HG03460 (cell line): ENCODE data around the gene COL18A1.
"Not testable (repeated sequence)": the region's sequence is repeated elsewhere in the genome, so short reads cannot be mapped to it uniquely, and the experiment has no call there.

Source experiments
- ATAC-seq: cut with Tn5 transposase; IDR thresholded peaks from one replicate; pipeline ENCODE4 v1.9.1; 2021; ENCODE audit not compliant: unreplicated experiment

Gene COL18A1

DNA sequence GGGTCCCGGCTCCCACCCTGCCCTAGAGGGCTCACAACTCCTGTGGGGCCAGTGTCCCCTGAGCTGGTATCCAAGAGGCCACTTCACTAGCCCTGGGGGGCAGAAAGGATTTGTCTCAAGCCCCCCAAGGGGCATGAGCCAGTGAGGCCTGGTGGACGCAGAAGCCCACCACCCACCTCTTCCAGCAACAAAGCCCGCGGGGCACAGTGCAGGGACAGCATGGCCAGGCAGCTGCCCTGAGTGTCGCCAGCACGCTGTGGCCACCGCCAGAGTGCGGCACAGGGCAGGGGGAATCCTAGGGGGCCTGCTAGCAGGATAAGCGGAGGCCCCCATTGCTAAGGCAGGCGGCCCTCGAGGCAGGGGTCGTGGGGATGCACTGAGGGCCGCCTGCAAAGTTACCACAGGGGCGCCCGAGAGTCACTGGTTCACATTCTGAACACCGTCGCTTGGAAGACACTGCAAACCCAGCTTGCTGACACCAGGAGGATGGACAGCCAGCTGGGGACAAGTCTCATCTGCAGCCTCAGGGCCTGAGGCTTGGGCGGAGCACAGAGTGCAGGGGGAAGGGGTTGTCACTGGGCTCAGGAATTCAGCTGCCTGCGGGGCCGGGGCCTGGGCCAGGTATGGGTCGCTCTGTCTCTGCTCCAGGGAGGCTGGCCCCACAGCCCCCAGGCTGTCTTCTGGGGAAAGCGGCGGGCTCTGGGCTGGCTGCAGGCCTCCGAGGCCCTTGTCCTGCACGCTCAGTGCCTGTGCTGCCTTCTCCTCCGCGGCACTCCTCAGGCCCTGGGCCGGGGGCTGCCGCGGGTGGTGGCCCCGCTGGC lies 110.5 kb downstream of the COL18A1 start:
- ATAC-seq = no peak

GRCh38 chr21:45516071-45516670 lies 111.2 kb downstream of the COL18A1 start:
- ATAC-seq = no peak

DNA sequence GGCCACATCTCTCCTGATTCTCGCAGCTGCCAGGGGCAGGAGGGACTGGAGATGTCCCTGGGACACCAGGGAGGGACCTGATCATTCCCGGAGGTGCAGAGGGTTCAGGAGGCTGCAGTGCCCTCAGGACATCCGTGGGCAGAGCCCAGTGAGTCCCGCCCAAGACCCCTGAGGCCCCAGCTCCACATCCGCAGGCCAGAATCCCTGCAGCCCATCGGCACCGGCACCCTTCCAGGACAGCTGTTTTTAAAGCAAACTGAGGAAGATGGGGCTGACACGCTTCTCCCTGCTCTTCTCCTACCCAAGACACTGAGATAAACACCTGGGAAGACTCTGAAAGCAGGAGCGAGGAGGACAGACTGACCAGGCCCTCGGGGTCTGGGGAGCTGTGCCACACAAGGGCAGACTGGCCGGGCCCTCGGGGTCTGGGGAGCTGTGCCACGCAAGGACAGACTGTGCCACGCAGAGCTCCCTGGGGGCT lies 111.7 kb downstream of the COL18A1 start:
- no peak for ATAC-seq

GRCh38 chr21:45517249-45518065 lies 112.5 kb downstream of the COL18A1 start:
- ATAC-seq = no peak

DNA sequence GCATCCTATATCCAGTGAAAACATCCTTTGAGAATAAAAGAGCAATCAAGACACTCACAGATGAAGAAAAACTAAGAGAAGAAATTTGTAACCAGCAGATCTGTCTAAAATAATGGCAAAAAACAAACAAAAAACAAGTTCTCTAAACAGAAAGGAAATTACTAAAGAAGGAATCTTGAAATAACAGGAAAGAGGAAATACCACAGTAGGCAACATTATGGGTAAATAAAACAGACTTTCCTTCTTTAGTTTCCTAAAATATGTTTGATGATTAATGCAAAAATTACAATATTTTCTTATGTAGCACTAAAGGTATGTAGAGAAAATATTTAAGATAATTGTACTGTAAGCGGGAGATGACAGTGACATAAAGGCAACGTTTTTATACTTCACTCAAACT lies 113.8 kb downstream of the COL18A1 start:
- no peak for ATAC-seq

- no peak for ATAC-seq
These were observed 114.2 kb downstream of the COL18A1 start for GRCh38 chr21:45519182-45519581.

GRCh38 chr21:45521241-45521640 lies 116.3 kb downstream of the COL18A1 start:
- no peak for ATAC-seq

DNA sequence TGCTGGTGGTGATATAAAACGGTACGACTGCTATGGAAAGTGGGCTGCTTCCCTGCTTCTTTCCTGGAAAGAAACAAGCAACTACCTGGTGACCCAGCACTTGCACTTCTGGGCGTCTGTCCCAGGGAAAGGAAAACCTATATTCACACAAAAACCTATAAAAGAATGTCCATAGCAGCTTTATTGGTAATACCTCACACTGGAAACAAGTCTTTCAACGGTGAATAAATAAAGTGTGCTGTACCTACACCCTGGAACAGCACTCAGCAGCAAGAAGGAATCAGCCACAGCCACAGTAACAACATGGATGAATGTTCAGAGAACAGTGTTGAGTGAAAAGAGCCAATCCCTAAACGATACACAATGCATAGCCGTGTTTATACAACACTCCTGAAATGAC lies 117.4 kb downstream of the COL18A1 start:
- no peak for ATAC-seq

- no peak for ATAC-seq
These were observed 118.0 kb downstream of the COL18A1 start for GRCh38 chr21:45522986-45523385.

DNA sequence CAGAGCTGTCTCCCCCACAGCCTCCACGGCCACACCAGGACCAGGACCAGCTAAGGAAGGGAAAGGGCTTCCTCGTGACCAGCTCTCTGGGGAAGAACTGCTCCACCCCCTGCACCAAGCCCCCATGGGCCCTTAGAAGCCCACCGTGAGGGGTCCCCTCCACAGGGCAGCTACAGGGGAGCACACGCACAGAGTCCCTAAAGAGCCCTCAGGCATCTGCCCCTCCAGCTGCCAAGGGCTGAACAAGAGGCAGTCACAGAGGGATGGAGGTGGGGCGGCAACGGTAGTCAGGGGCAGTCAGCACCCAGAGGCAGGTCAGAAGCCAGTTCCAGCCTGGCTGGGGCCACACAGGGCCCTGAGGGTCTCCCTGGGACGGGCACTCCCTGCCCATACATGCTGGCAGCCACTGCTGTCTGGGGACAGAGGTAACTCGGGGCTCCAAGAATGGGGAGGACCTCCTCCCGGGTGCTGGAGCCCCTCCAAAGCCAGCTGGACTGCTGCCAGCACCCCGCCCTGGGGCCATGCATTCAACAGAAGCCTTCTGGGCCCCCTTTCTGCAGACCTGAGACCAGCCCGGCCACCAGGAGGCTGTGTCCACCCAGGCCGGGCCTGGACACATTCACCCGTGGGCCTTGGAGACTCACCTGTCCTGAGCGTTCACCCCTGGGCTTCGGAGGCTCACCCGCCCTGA lies 118.6 kb downstream of the COL18A1 start:
- no peak for ATAC-seq

GRCh38 chr21:45524756-45525152 lies 119.8 kb downstream of the COL18A1 start:
- ATAC-seq = no peak

DNA sequence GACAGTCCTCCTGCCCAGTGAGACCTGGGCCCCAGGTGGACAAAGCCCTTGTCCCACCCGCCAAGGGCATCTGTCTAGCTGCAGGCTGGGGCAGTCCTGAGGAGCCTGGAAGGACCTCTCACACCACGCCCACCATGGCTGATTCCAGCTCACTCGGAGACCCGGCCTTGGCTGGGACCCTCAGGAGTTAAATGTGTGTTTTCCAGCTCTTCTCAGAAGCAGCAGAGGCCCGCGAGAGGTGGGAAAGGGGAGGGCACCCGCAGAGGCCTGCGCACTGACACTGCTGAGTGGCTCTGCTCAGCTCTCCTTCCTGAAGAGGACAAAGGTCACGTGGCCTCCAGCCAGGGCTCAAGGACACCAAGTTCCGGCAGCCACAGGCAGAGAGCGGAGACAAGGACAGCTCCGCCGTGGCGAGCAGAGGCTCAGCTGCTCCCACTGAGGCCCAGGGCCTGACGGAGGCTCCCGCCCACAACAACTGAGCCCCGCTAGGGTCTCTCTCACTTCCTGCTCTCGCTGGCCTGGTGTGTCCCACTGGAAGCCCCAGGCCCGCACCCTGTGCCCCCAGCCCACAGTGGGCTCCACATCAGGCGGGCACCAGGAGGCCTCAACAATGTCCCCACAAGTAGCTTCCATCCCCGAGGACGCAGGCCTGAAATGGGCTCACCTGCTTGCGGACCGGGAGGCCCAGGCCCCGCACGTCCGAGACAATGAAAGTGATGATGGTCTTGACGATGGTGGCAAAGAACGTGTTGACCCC lies 120.4 kb downstream of the COL18A1 start:
- ATAC-seq = no peak

DNA sequence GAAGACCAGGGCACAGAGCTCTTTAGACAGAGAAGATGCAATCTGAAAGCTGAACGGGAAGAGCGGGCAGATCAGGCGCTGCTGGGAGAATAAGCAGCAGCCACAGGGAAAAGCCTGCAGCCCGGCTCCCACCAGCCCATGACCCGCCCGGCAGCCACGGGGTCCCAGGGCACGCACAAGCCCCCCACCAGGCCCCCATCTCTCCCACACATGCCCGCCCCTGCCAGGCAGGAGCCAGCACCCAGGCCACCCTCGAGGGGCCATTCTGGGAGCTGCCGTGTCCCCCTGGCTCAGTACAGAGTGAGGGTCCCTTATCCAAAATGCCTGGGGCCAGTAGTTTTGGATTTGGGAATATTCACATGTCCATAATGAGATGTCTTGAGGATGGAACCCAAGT lies 120.9 kb downstream of the COL18A1 start:
- ATAC-seq = no peak

DNA sequence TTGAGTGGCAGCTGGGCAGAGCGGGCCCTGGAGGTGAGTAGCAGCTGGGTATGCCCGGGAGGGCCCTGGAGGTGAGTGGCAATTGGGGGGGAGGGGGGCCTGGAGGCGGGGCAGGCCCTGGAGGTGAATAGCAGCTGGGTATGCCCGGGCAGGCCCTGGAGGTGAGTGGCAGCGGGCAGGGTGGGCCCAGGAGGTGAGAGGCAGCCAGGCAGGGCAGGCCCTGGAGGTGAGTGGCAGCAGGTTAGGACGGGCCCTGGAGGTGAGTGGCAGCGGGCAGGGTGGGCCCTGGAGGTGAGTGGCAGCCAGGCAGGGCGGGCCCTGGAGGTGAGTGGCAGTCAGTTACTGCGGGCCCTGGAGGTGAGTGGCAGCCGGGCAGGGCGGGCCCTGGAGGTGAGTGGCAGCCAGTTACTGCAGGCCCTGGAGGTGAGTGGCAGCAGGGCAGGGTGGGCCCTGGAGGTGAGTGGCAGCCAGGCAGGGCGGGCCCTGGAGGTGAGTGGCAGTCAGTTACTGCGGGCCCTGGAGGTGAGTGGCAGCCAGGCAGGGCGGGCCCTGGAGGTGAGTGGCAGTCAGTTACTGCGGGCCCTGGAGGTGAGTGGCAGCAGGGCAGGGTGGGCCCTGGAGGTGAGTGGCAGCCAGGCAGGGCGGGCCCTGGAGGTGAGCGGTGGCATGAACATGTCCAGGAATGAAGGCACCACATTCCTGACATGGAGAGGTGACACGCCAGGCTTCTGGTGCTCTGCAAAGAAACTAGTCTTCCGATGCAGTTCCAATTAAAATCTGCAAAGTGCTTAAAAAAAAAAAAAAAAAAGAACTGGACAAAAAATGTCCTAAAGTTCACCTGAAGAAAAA lies 122.4 kb downstream of the COL18A1 start:
- ATAC-seq = not testable (repeated sequence)

DNA sequence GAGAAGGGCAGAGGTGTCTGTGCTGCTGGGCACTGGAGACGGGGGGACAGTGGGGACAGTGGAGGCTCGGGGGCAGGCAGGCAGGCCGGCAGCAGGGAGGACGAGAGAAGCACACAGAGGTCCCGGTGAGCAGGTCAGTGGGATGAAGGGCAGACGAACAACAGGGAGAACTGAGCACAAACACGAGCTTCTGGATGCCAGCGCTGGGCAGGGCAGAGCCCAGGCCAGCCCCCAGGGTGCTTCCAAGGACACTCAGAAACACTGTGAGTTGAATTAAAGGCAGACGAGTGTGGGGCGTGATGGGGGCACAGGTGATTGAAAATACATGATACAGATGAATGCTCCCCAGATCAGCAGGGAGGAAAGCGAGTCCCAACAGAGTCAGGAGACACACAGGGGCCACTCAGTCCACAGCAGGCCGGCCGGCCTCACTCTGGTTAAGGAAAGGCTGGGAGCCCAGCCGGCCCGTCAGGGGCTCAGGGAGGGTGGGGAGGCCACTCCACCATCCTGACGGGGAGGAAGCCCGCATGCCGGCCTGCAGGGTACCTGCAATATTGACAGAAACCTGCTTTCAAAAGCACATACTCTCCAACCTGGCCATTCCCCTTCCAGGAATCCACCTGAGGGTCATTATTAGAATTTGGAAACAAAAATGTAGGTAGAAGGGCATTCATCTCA lies 123.2 kb downstream of the COL18A1 start:
- ATAC-seq = no peak

GRCh38 chr21:45528981-45529784 lies 124.2 kb downstream of the COL18A1 start:
- no peak for ATAC-seq

DNA sequence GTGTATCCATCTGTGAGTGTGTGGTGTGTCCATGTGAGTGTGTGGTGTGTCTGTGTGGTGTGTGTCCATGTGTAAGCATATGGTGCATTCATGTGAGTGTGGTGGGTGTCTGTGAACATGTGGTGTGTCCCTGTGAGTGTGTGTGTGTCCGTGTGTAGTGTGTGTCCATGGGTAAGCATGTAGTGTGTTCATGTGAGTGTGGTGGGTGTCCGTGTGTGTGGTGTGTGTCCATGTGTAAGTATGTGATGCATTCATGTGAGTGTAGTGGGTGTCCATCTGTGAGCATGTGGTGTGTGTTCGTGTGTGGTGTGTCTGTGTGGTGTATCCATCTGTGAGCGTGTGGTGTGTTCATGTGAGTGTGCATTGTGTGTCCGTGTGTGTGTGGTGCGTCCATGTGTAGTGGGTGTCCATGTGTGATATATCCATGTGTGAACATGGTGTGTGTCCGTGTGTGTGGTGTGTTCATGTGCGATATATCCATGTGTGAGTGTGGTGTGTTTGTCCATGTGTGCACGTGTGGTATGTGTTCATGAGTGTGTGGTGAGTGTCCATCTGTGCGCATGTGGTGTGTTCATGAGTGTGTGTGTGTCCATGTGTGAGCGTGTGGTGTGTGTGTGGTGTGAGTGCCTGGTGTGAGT lies 124.9 kb downstream of the COL18A1 start:
- ATAC-seq = no peak
